Stimulated activated CD4-positive, alpha-beta T cell treated with anti-CD3 and anti-CD28 coated beads, Interleukin-12 subunit alpha, Interleukin-12 subunit beta, amount 100 ng/mL, for 4 hours (primary cell): ENCODE data around the gene PTGFRN.

Experiments
- DNase-seq: peaks from one replicate; pipeline ENCODE4 v3.0.0-alpha.2; 2020

Gene PTGFRN

DNA sequence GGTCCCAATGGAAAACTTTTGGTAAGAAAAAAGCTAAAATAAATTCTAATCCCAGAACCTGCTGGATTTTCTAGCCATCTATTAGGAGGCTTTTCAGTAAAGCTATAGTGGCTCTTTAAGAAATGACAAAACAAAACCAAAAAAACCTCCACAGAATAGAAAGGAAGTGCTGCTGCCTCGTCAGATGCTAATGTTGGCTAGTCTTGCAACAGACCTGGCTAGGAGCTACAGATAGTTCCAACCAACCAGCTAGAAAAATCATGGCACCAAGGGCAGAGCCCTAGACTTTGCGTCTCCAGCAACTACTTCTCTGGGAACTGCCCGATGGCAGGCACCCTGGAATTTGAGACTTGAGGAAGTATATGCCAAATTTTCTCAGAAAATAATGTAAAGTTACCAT lies 99.4 kb downstream of the PTGFRN start:
- no peak for DNase-seq

DNA sequence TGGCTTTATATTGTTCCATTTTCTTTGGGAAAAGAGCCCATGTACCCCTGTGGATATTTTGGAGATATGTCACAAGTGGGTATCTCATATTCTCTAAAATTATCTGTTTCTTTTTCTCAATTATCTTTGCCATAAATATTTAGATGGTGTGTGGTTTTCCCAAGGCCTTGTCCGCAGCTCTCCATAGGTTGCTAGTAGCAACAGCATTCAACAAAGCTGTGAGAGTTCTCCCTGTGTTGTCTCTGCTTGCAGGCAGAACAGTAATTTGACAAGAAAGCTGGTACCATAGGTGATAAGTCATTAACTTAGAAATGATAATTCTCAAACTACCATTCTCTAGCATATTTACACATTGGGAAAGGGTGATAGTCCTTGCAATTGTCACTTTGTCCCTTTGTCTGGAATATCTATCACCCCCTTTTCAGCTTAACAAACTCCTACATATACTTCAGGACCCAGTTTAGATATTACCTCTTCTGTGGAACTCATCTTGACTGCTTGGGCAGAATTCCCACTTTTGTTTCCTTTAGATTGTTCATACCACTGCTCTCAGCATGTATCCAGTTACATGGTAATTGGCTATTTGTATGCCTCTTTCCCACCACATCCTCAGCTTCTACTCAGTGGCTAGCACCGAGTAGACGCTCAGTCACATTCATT lies 100.7 kb downstream of the PTGFRN start:
- DNase-seq, result no peak

GRCh38 chr1:117011334-117011733 lies 101.6 kb downstream of the PTGFRN start:
- DNase-seq, result no peak

DNA sequence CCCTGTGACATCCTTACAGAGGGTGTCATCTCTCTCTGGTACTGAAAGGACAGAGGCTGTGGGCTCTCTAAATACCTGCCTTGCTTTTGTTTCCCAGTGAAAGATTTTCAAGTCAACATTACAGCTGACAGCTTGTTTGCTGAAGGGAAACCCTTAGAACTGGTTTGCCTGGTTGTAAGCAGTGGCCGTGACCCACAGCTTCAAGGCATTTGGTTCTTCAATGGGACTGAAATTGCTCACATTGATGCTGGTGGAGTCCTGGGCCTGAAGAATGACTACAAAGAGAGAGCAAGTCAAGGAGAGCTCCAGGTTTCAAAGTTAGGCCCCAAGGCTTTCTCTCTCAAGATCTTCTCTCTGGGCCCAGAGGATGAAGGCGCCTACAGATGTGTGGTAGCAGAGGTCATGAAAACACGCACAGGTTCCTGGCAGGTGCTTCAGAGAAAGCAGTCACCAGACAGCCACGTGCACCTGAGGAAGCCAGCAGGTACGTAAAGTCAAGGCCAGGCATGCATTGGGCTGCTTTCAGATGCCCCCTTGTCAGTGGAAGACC lies 103.7 kb downstream of the PTGFRN start:
- no peak for DNase-seq

- no peak for DNase-seq
Observed at GRCh38 chr1:117014209-117014608, 104.5 kb downstream of the PTGFRN start.

DNA sequence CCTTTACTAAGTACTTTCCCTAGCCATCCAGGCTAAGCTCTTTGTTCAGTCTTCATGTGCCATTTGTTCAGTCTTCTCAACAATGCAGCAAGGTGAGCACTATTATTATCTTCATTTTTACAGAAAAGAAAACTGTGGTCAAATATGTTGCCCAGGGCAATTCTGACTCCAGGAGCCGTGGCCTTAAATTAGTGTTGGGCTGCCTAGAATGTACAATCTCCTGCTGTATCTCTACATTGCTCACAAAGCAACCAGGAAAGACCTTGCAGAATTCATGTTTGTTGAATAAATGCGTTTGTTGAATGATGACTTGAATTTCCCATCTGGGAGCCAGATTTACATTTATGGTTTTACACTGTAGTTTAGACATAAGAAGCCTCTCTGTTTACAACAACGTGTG lies 106.0 kb downstream of the PTGFRN start:
- no peak for DNase-seq

DNA sequence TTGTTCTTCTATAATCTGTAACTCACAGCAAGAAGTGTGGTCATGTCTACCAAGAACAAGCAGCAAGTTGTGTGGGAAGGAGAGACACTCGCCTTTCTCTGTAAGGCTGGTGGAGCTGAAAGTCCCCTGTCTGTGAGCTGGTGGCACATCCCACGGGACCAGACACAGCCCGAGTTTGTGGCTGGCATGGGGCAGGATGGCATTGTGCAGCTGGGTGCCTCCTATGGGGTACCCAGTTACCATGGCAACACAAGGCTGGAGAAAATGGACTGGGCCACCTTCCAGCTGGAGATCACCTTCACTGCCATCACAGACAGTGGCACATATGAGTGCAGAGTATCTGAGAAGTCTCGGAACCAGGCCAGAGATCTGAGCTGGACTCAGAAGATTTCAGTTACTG lies 107.3 kb downstream of the PTGFRN start:
- DNase-seq, result no peak

- DNase-seq, result no peak
Observed at GRCh38 chr1:117017648-117018047, 107.9 kb downstream of the PTGFRN start.

- no peak for DNase-seq
Observed at GRCh38 chr1:117020526-117021156, 110.9 kb downstream of the PTGFRN start.

- no peak for DNase-seq
Observed at GRCh38 chr1:117022114-117022513, 112.4 kb downstream of the PTGFRN start.

DNA sequence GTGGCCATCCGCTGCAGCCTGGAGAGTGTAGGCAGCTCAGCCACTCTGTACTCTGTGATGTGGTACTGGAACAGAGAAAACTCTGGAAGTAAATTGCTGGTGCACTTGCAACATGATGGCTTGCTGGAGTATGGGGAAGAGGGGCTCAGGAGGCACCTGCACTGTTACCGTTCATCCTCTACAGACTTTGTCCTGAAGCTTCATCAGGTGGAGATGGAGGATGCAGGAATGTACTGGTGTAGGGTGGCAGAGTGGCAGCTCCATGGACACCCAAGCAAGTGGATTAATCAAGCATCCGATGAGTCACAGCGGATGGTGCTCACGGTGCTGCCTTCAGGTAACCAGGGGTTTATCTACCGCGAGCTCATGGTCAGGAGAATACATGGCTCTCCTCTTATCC lies 115.9 kb downstream of the PTGFRN start:
- DNase-seq, result no peak

DNA sequence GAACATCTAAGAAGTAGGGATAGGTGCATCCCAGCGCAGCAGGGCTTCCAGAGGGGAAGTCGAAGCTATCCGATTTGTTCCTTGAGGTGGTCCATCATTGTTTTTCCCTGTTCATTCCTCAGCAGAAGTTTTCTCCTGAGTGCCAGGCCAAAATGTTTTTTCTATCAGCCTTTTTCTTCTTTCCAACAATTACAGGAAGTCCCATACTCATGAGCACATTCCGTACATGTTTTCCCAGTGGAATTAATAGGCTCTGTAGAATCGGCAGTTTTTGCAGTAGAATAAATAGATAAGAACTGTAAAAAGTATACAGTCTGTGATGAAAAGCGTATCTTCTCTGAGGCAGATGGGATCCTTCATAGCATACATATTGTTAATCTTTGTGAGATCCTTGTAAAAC lies 116.6 kb downstream of the PTGFRN start:
- DNase-seq, result no peak

- DNase-seq, result no peak
Observed at GRCh38 chr1:117029685-117030084, 120.0 kb downstream of the PTGFRN start.

- DNase-seq, result no peak
Observed at GRCh38 chr1:117030271-117030877, 120.7 kb downstream of the PTGFRN start.

- DNase-seq, result no peak
Observed at GRCh38 chr1:117032266-117032665, 122.5 kb downstream of the PTGFRN start.

DNA sequence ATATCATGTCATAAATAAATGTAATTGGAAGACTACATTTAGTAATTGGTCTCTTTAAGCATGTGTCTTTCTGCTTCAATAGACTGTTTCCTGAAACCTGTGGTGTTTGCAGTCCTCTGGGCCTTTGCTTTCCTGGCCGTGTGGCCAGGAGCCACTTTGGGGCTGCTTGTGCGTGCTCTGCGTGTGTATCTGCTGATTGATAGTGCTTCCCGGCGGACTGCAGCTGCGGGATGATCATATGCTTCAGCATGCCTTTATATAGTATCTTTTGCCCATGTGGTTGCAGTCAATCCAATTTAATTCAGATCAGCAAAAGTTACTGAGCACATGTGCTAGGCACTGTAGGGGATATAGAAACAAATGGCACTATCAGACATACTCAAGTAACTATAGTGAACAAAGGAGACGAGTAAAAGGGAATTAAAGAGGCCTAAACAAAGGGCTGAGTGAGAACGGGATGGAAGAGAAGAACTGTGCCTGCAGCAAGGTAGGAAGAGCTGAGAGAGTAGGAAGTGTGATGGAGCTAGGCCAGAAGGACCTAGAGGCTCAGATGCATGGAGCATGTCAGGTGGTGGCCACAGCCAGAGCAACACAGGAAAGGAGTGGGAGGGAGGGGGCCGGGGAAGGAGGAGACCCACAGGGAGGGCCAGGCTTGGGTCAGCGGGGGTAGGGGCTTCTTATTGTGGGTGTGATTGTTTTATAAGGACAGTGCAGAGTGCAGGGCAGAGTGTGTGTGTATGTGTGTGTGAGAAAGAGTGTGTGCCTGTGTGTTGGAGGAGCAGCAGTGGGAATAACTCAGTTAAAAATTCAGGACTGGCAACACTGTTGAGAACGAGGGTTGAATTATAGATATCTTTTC lies 123.2 kb downstream of the PTGFRN start:
- DNase-seq, result no peak

DNA sequence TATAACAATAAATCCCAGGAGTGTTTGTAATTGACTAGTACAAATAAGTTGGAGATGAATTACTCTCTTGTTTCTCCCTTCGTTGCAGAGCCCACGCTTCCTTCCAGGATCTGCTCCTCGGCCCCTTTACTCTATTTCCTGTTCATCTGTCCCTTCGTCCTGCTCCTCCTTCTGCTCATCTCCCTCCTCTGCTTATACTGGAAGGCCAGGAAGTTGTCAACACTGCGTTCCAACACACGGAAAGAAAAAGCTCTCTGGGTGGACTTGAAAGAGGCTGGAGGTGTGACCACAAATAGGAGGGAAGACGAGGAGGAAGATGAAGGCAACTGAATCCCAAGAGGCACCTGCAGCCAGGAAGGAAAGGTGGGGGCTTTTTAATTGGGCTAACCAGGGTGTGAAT lies 124.1 kb downstream of the PTGFRN start:
- no peak for DNase-seq

- no peak for DNase-seq
Observed at GRCh38 chr1:117034791-117035290, 125.1 kb downstream of the PTGFRN start.

DNA sequence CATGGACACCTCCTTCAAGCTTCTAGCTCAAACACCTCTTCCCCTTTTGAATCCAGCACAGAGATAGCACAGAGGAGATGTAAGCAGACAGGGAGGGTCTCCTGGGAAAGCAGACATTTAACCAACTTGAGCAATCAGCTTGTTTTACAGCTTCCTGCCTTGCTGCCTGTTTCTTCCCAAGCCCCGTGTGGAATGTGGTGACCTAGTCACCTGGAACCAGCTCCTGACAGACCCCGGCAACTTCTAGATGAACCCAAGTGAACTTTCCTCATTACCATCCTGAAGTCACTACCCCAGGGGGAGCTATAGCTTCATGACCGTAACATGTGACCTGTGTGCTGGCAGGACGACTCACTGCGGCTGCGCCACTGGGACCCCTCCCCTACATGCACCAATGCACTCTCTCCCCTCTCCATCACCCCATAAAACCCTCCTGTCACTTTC lies 126.3 kb downstream of the PTGFRN start:
- no peak for DNase-seq

GRCh38 chr1:117037802-117038201 lies 128.1 kb downstream of the PTGFRN start:
- DNase-seq, result no peak

- DNase-seq, result no peak
Observed at GRCh38 chr1:117038236-117038635, 128.5 kb downstream of the PTGFRN start.
